NOMO-1 treated with DMSO at 0.1 percent for 48 hours (cell line): ENCODE measurements around the gene SLF1.

Experiments
- DNase-seq: peaks from one replicate; lab custom pipeline; 2025; ENCODE audit not compliant: unreplicated experiment; lab: John Stamatoyannopoulos, UW

The SLF1 gene

DNA sequence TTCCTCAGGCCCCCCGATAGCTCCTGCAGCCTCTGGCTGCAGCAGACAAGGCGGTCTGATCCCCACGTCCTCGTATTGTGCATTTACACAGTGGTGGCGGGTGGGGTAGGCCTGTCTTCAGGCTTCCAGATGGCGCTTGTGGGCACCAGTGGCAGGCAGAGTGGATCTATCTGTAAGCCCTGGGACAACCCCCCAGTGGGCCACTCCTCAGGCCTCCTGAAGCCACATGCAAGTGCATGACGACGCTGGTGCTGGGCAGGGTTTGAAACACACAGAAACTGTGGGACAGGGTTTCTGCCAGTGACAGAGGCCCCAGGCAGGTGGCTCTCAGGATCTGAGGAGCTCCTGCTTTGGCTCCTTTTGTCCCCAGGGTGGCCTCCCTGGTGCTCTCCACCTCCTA lies 42.0 kb downstream of the SLF1 start:
- DNase-seq, result no peak

DNA sequence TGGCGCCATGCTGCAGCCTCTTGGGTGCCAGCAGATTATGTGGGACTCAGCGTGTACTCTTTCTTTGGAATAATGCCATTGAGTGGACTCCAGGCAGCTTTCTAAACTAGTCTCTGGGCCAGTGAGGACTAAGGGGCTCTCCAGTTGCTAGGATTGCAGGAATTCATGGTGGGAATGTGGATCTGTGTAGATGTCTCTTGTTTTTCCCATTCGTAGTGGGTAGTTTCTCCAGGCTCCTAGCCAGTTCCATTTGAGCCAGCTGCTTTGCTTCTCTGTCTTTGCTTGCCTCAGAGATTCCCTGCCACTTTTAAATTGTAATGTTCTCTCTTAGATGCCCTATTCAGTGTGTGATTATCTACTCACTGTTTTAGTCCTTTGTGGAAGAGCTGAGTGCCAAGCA lies 42.6 kb downstream of the SLF1 start:
- DNase-seq, result no peak

DNA sequence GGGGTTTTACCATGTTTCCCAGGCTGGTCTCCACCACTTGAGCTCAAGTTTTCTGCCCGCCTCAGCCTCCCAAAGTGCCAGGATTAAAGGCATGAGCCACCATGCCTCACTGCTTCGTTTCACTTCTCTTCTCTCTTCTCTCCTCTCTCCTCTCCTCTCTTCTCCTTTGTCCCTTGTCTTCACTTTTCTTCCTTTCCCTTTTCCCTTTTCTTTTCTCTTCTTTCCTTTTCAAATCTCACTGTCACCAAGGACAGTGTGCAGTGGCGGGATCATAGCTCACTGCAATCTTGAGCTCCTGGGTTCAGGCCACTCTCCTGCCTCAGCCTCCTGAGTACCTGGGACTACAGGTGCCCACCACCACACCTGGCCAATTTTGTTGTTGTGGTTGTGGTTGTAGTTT lies 49.5 kb downstream of the SLF1 start:
- no peak for DNase-seq

DNA sequence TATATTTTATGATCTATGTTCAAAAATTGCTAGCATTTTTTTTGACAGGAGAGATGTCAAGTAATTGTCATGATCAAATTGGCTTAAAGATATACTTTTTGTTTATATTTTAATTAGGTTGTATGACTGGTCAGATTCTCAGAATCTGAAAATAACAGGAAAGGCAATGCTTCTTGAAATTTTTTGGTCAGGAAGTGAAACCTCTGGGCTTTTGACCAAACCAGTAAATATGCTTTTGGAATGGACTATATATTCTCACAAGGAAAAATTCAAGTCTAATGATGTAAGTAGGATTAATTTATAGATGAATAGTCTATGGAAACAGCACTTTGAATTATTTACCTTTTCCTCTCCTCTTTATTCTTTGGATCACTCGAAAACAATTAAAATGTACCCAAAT lies 52.3 kb downstream of the SLF1 start:
- no peak for DNase-seq

DNA sequence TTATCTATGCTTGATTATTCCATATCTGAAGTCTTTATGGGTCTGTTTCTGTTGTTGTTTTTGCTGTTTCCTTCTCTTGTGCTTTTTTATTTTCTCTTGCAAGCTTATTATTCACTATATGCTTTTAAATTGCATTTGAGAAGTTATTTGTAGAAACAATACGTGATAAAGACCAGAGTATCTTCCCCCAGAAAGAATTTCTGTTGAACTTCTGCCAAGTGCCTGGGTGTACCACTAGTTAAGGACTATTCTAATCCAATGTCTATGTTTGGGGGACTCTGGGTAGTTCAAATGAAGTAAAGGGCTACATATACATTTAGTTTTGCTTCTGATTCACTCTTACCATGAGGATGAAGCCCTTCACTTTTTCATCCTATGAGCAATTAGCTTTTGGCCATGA lies 54.3 kb downstream of the SLF1 start:
- no peak for DNase-seq

DNA sequence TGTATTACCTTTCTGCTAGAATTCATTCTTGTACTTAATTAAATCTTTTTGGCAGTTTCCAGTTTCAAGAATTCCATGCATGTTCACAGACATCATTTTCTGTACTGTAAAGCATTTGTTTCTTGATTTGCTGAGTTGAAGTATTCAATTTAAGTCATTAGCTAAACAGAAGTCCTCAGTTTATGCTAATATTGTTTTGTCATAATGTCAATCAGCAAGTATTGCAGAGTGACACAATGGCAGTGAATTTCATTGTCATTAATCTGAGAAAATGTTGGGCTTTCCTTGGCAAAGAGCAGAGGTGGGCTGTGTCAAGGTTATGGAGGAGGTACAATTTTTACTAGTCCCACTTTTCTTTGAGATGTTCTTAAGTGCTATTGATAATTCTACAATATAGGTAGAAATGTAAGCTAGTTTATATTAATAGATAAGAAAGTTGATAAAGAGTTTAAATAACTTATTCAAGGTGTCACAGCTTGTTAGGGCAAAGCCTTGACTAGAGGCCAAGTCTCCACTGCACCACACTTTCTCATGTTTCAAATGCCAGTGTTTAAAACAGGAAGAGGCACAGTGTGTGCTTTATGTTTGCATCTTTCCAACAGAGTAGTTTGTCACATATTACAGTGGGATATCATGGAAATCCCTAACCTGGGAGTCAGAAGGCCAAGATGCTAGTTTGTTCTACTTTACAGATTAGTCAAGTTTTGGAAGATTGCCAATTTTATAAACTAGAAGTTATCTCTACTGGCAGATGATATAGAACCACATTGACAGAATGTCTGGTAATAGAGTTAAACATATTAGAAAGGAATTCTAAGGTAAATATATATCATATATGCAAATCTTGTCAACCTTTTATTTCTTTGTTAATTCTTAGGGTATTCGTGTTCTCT lies 56.3 kb downstream of the SLF1 start:
- DNase-seq, result no peak

DNA sequence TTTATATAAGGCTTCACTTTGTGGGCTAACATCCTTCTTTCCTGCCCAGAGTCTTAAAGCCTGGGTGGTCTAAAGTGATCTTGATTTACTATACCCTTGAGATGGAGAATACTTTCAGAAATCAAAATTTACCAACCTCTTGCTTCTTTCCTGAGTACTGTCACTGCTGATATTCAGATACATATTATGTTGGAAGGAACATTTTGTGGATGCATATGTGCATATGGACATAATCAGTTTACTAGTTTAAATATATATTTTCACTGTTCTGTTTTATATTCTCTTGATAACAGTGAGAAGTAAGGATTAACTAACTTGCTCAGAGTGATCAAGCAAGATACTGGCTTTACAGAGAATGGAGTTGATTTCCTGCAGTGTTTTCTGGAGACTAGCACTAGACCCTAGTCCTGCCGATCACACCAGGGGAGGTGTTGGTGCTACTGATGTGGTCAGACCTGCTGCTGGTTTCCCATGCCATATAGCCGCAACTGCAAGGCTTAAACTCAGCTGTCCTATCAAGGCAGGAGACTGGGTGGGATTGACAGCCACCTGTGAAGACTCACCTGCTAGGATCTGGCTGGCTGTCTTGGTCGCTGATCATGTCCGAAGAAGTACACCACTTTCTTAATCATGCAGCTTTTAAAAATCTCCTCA lies 57.6 kb downstream of the SLF1 start:
- DNase-seq, result no peak

DNA sequence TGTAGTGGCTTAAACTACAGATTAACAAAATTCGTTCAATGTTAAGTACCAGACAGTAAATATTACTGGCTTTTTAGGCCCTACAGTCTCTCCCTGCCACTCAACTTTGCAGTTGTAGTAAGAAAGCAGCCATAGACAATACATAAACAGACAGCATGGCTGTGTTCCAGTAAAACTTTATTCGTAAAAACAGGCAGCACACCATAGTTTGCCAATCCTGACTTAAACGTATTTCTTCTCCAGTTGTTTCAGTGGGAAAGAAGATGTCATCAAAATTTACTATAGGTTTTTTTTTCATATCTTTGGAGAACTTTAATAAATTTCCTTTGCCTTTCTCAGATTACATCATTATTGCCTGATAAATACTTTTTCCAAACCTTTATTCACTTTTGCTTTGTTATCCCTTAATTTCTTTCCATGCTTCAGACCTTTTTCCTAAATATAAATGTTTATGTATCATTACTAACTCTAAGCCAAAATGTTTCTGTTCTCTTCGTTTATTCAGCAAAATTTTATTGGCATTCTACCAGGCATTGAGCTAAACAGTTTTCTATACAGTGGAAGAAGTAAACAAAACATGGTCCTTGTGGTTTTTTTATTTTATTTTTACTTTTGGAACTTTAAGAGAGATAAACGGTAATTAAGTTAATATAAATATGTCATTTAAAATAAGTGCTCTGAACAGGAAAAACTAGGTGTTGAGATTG lies 64.5 kb downstream of the SLF1 start:
- DNase-seq, result no peak

DNA sequence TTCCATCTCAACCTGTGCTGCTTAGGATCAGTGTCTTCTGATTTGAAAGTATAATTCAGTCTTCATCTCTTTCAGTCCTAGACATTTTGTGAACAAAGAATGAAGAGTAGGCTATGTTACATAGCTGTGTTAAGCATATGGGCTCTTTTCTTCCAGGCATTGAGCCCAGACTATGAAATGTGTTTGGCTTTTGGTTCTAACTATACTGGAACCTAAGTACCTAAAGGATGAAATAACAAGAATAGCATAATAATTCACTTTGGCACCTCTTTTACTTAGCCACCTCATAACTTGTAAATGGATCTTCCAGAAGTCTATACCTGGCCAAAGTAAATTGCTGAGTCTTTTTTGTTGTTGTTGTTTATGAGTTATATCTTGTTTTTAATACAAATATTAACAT lies 71.4 kb downstream of the SLF1 start:
- no peak for DNase-seq

DNA sequence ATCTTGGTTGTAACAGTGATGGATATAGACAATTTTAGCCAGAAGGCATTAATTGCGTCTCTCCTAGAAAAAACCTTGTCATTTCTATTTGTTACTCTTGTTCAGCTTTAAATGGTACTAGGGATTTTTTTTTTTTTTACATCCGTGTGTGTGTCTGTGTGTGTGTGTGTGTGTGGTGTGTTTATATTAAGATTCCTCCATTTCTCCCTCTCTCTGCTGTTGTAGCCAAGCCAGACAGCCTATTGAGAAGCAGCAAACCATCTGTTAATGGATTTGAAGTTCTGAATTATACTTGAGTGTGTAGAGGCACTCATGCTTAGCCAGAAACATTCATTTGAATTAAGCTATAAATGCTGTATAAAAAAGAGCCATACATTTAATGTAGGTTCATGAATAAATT lies 72.3 kb downstream of the SLF1 start:
- DNase-seq, result no peak

DNA sequence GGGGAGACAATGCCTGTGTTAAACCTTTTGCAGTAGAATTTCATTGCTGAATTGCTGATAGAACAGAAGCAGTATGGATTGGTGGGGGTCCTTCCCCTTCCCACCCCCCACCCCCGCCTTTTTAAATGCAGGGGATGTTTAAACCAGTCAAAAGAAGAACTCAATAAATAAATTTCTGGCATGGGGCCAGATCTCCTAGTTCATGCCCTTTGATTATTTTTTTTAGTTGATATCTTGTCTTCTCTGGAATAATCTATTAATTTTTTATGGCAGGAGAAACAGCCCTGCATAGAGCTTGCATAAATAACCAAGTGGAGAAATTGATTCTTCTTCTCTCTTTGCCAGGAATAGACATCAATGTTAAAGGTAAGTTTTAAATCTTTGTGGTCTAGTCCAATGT lies 72.8 kb downstream of the SLF1 start:
- no peak for DNase-seq

DNA sequence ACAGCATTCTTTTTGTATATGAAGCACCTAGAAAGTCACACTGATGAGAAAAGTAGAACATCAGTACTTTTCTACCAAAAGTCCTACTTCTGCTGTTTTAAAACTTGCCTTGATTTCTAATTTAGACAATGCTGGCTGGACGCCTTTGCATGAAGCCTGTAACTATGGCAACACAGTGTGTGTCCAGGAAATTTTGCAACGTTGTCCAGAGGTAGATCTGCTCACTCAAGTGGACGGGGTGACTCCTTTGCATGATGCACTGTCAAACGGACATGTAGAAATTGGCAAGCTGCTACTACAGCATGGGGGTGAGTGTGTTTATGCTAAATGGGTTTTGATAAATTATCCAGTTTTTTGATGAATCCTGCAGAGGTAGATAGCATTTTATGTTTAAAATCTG lies 73.5 kb downstream of the SLF1 start:
- no peak for DNase-seq

DNA sequence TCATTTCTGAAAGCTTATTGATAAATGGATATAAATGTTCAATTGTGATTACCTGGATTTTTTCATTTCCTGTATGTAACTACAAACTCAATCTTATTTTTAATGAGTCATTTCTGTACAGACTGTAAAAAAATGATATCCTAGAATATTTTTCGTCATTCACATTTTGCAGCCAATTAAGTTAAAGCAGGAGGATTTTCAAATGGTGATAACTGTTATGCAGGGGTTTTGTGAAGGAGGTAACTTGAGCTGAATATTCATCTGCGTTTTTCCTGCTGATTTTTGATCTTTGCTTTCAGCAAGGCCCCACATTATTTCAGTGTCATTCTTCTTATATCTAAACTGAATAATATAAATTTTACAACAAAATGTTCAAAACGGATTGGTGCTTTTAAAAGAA lies 74.1 kb downstream of the SLF1 start:
- DNase-seq, result no peak

DNA sequence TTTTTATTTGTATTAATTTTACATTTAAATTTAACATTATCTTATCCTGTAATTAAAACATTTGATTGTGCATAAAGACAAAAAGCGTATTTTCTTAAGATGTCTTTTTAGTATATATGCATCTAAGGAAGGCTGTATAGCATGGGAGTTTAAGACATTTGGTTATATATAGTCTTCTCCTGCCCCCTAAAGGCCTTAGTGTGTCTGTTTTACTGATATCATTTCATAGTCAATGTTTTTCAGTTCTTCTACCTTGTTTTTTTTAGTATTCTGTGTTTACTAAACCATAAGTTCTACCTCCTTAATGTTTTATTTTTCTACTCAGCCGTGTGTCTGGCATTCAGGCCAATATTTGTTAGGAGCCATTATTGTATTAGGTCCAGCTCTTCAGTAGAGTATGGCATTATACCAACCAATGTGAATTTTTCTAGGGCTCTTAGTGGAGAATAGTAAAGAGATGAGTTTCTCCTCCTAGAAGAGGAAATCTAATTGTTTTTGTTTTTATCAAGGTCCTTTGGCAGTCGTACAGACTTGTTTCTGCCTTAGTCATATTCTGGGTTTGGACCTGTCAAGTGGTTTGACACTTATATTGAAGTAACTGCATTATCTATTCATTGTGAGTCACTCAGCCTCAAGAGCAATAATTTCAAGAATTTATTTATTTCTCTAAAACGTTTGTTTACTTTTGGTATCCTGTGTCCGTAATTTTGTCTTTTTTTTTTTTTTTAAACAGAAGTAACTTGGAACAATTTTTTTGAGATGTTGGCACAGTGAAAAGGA lies 74.8 kb downstream of the SLF1 start:
- DNase-seq, result no peak

DNA sequence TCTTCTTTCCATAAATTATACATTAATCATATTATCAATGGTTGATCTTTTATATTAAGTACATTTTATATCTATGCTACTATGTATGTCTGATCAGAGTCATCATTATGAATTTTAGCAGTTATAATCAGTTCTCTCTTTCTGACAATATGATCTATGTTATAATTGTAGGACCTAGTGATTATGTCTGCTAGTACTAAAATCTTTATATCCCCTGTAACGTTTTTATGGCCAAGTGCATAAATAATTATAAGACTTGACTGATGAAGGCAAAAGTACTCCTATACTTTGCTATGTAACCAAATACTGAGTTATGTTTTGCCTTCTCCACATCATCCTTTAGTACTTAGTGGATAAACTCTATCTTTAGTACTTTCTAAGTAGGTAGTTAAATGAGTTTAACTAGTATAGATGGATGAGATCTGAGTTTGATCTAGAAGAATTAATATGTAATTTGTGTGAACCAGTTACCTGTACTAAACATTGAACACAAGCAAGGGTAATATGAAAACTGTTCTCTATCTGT lies 75.4 kb downstream of the SLF1 start:
- no peak for DNase-seq

DNA sequence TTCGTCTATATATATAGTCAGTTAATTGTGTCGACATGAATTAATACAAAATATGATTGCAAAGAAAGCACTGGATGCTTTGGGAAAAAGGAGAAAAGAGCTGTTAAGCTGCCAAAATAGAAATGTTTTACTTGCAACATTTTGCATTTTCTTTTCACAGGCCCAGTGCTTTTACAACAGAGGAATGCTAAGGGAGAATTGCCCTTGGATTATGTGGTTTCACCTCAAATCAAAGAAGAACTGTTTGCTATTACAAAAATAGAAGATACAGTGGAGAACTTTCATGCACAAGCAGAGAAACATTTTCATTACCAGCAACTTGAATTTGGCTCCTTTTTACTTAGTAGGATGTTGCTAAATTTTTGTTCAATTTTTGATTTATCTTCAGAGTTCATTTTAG lies 76.2 kb downstream of the SLF1 start:
- no peak for DNase-seq

DNA sequence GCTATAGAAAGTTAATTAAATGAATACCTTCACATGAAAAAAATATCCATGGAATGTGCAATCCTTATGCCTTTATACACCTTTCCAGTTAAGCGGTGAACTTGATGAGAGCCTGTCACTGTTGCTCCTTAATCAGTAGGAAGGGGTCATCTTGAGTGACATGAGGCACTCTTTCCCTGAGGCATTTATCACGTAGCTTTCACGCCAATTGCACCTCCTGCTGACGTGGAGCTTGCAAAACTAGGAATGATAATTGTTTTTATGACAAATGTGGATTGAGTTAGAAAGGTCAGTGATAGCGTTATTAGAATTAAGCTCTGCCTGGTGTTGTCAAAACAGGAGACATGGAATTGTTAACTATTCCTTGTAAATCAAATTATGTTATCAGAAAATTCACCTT lies 79.7 kb downstream of the SLF1 start:
- DNase-seq, result no peak

DNA sequence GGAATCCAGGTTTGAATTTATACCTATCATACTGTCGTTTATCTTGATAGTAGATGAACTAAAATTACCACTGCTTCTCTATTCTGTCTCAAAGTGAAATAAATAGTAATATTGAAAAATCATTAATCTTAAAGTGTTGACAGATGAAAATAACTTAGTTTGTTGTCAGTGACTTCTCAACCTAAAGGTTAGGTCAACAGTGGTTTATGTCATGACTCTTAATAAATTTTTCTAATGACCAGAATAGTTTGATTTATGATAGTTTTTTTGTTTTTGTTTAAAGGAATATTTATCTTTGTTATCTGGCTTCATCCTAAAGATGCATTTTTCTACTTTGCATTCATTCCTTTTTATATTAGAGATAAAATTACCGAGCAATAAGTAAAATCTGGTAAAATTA lies 81.1 kb downstream of the SLF1 start:
- no peak for DNase-seq

DNA sequence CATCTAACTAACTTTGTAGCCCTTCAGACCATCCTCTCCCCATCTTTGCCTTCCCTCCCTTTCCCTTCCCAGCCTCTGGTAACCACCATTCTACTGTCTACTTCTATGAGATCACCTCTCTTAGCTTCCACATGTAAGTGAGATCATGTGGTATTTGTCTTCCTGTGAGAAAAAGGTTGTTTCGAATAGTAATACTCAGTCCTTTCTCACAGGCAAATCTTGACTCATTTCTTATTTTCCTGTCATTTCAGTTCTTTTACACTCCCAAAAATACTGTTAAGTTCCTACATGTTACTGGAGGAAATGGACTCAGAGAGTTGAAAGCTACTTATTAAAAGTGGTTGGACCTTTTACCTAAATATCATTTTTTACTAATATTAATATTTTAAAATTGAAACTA lies 82.1 kb downstream of the SLF1 start:
- no peak for DNase-seq

DNA sequence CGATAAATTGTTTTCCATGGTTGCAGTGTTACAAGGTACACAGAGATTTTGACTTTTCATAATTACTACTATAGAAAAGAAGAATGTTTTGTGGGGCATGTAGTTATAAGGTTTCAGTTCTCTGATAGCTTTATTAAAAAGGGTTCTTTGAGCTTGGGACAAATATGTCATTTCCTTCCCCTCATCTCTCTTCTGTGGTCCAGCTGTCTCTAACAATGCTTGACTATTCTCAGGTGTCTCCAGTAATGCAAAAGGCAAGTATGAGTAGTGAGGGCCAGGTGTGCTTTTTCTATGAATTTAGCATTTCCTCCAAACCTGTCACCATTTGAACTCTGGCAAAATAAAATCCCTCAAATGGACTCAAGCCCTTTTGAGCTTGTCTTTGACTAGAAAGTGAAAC lies 84.3 kb downstream of the SLF1 start:
- no peak for DNase-seq

DNA sequence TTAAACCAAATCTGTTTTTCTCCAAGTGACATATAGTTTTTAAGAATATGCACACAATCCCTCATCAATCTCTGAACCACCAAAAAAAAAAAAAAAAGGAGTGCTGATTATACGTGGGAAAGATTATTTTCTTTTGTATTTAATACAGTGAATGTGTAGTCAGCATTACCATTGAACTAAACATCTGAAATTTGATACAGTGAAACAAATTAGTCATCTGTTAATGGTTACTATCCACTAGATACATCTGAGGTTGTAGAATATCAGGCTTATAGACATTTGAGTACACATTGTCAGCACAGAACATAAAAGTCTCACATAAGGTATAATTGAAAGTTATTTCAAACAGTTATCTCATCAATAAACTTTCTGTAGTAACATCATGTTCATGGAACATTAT lies 87.0 kb downstream of the SLF1 start:
- DNase-seq, result no peak
